ENCODE data around the gene XCL1. TPM values are rescaled to one million over a fixed set of nuclear protein-coding genes. Genes with fewer than 3 reads are reported as not detected.

XCL1 gene
- total RNA-seq, 1 donor from 2014 or later: not detected

GRCh38 chr1:168581817-168582572 is 5.6 kb downstream of the XCL1 start:
- intact Hi-C loops (cut with DNase I): no loop called here

GRCh38 chr1:168582688-168583336 is 6.4 kb downstream of the XCL1 start:
- no peak for TF ChIP-seq CTCF (IDR thresholded peaks at IDR 0.05)
- DNase-seq (ENCODE audit: low spot score in 2 of 2): no peak
- Histone ChIP-seq H3K4me3 (no peak overlapping the region), H3K36me3 (no peaks in the 10 kb centered on the region), H3K9me3 (no peaks in the 10 kb centered on the region), H3K4me1 (peaks cover 0 to 10% of the 10 kb centered on the region in 2 donors), H3K27me3 (no peaks in the 10 kb centered on the region), H3K27ac (no peak overlapping the region)
- intact Hi-C loops (cut with DNase I): no loop called here

More at GRCh38 chr1:168581817-168582572, 5.6 kb downstream of the XCL1 start:
- TF ChIP-seq CTCF (IDR thresholded peaks at IDR 0.05): no peak
- no peaks in the 10 kb centered on the region for H3K27me3 ChIP-seq
- H3K27ac ChIP-seq: no peak overlapping the region
- peaks cover 0 to 10% of the 10 kb centered on the region in 2 donors for H3K4me1 ChIP-seq
- H3K9me3 ChIP-seq: no peaks in the 10 kb centered on the region
- H3K4me3 ChIP-seq: no peak overlapping the region
- DNase-seq (ENCODE audit: low spot score in 2 of 2): no peak
- no peaks in the 10 kb centered on the region for H3K36me3 ChIP-seq

GRCh38 chr1:168583571-168583970 is 7.2 kb downstream of the XCL1 start:
- DNase-seq (ENCODE audit: low spot score in 2 of 2): no peak

GRCh38 chr1:168585191-168585590 is 8.8 kb downstream of the XCL1 start:
- no peaks in the 10 kb centered on the region for H3K9me3 ChIP-seq
- H3K27ac ChIP-seq: no peak overlapping the region
- no peak for DNase-seq (ENCODE audit: low spot score in 2 of 2)
- peaks cover 0 to 10% of the 10 kb centered on the region in 2 donors for H3K4me1 ChIP-seq
- intact Hi-C loops (cut with DNase I): no loop called here
- H3K4me3 ChIP-seq: no peak overlapping the region
- no peaks in the 10 kb centered on the region for H3K27me3 ChIP-seq
- no peaks in the 10 kb centered on the region for H3K36me3 ChIP-seq
- no peak for TF ChIP-seq CTCF (IDR thresholded peaks at IDR 0.05)

More at GRCh38 chr1:168583571-168583970, 7.2 kb downstream of the XCL1 start:
- no peaks in the 10 kb centered on the region for H3K36me3 ChIP-seq
- TF ChIP-seq CTCF (IDR thresholded peaks at IDR 0.05): no peak
- intact Hi-C loops (cut with DNase I): no loop called here
- H3K4me3 ChIP-seq: no peak overlapping the region
- H3K9me3 ChIP-seq: no peaks in the 10 kb centered on the region
- no peak overlapping the region for H3K27ac ChIP-seq
- H3K27me3 ChIP-seq: no peaks in the 10 kb centered on the region
- peaks cover 0 to 10% of the 10 kb centered on the region in 2 donors for H3K4me1 ChIP-seq

GRCh38 chr1:168585937-168586336 is 9.5 kb downstream of the XCL1 start:
- no peak for DNase-seq (ENCODE audit: low spot score in 2 of 2)
- no peaks in the 10 kb centered on the region for H3K36me3 ChIP-seq
- intact Hi-C loops (cut with DNase I): no loop called here
- no peak overlapping the region for H3K4me3 ChIP-seq
- no peaks in the 10 kb centered on the region for H3K9me3 ChIP-seq
- peaks cover 0 to 10% of the 10 kb centered on the region in 2 donors for H3K4me1 ChIP-seq
- no peak for TF ChIP-seq CTCF (IDR thresholded peaks at IDR 0.05)
- no peaks in the 10 kb centered on the region for H3K27me3 ChIP-seq
- H3K27ac ChIP-seq: no peak overlapping the region

Measured in ascending aorta (tissue), 2 donors.